Right forelimb (tissue), 1 donor: ENCODE measurements around the gene FRS3.
"Not testable (repeated sequence)": the region's sequence is repeated elsewhere in the genome, so short reads cannot be mapped to it uniquely, and the experiment has no call there.

Experiments
- DNase-seq: peaks from one replicate; pipeline ENCODE4 v3.0.0-alpha.2; 2018

The FRS3 gene

GRCh38 chr6:41768545-41769308, 11.0 kb downstream of the FRS3 start:
- DNase-seq, result no peak

- no peak for DNase-seq
These were observed 12.4 kb downstream of the FRS3 start for GRCh38 chr6:41767112-41767833.

- not testable (repeated sequence) for DNase-seq
These were observed 13.5 kb downstream of the FRS3 start for GRCh38 chr6:41766043-41766664.

- no peak for DNase-seq
These were observed 16.2 kb downstream of the FRS3 start for GRCh38 chr6:41763470-41763869.

GRCh38 chr6:41759905-41760579, 19.7 kb downstream of the FRS3 start:
- DNase-seq, result no peak

- DNase-seq, result no peak
These were observed 20.4 kb downstream of the FRS3 start for GRCh38 chr6:41759106-41759904.

GRCh38 chr6:41758641-41759035, 21.1 kb downstream of the FRS3 start:
- DNase-seq, result no peak

- no peak for DNase-seq
These were observed 21.6 kb downstream of the FRS3 start for GRCh38 chr6:41757931-41758640.

- no peak for DNase-seq
These were observed 22.4 kb downstream of the FRS3 start for GRCh38 chr6:41757271-41757670.

- no peak for DNase-seq
These were observed 23.3 kb downstream of the FRS3 start for GRCh38 chr6:41756354-41756753.

- DNase-seq, result no peak
These were observed 23.8 kb downstream of the FRS3 start for GRCh38 chr6:41755895-41756294.

- DNase-seq, result no peak
These were observed 29.3 kb downstream of the FRS3 start for GRCh38 chr6:41750374-41750773.

- DNase-seq, result no peak
These were observed 31.2 kb downstream of the FRS3 start for GRCh38 chr6:41748542-41748941.

- DNase-seq, result no peak
These were observed 31.6 kb downstream of the FRS3 start for GRCh38 chr6:41748102-41748477.

- no peak for DNase-seq
These were observed 32.2 kb downstream of the FRS3 start, which contains the start of gene PGC for GRCh38 chr6:41747256-41748101. Gene PGC, minus strand, starts transcription at chr6:41747397. Its CDS starts 63 bp downstream, at chr6:41747334.

- no peak for DNase-seq
These were observed 33.6 kb downstream of the FRS3 start for GRCh38 chr6:41746107-41746506.

GRCh38 chr6:41744236-41744787, 35.4 kb downstream of the FRS3 start:
- no peak for DNase-seq

GRCh38 chr6:41743406-41744235, 36.1 kb downstream of the FRS3 start:
- DNase-seq, result no peak
